D341Med (cell line): Measurements from ENCODE around the gene CLNK.
"Not testable (repeated sequence)": the region's sequence is repeated elsewhere in the genome, so short reads cannot be mapped to it uniquely, and the experiment has no call there.

Source experiments
- DNase-seq: peaks from one replicate; pipeline ENCODE4 v3.0.0; 2012; ENCODE audit warnings: low spot score

Gene CLNK

DNA sequence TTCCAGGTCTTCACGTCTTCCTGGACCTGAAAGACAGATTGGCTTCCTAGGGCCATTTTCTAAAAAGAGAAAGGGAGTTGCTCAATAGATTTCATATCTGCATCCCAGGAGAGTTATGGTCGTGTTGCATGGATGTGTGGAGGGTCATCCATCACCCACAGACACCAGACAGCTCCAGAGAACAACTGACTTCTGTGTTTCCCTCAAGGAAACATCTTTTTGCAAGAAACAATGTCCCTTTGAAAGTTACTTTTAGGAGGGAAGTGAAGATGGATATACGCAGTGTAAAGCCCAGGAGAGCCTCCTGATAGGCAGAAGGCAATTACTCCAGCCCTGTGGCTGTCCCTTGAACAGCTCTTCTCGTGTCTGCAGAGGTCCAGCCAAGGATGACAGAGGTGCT is 108.3 kb downstream of the CLNK start:
- no peak for DNase-seq

GRCh38 chr4:10575414-10575813 is 109.2 kb downstream of the CLNK start:
- DNase-seq = no peak

DNA sequence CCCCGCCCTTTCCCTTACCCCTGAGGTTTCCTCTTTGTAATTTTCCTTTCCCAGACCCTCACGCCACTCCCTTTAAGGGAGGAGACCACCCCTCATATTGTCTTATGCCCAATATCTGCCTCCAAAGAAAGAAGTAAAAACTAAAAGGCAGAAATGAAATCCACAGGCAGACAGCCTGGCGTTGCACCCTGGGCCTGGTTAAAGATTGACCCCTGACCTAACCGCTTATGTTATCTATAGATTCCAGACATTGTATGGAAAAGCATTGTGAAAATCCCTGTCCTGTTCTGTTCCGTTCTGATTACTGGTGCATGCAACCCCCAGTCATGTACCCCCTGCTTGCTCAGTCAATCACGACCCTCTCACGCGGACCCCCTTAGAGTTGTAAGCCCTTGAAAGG is 110.0 kb downstream of the CLNK start:
- DNase-seq = not testable (repeated sequence)

GRCh38 chr4:10571909-10572308 is 112.7 kb downstream of the CLNK start:
- DNase-seq = no peak

GRCh38 chr4:10569491-10569890 is 115.1 kb downstream of the CLNK start:
- DNase-seq = no peak

- DNase-seq = no peak
These were observed 116.8 kb downstream of the CLNK start for GRCh38 chr4:10567766-10568165.

DNA sequence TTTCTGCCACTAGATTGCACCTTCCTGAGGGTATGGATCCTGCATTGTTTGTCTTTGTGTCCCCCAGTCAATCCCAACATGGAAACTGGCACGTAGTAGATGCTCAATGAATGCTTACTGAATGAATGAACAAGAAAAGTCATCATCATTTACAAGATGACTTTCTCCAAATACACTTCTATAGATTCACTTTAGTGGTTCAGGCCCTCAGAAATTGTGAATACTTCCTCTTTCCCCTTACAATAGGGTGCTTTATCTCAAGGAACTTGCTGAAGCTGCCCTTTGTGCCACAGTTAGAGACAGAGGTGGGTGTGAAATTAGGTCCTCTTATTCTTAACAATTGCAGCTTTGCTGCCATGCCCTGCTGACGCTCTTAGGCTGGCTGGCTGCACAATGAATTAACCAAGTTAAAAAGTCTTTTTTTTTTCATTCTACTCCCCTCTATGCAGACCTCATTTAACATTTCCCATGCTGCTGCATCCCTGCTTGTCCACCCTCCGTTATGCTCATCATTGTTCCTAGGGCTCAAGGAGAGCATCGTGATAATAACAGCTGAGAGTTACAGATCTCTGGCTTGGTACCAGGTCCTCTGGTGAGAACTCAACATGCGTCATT is 119.3 kb downstream of the CLNK start:
- no peak for DNase-seq

DNA sequence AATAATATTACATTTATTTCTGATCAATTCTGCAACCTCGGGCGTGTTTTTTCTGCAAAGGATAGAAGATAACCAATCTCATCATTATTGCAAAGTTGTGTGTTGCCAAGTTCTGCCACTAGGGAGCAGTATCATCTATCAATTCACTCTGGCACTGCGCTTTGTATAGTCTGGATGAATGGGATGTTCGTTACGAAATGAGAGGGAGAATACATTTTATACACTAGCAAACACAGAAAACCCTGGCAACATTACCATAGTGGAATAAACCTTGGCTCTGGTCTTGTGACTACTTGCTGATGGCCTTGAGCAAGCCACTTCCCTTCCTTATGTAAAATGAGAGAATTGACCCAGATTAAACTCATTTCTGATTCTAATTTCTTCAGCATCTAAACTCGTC is 129.9 kb downstream of the CLNK start:
- peak; percentile 50 for DNase-seq

- no peak for DNase-seq
These were observed 130.4 kb downstream of the CLNK start for GRCh38 chr4:10554121-10554520.

DNA sequence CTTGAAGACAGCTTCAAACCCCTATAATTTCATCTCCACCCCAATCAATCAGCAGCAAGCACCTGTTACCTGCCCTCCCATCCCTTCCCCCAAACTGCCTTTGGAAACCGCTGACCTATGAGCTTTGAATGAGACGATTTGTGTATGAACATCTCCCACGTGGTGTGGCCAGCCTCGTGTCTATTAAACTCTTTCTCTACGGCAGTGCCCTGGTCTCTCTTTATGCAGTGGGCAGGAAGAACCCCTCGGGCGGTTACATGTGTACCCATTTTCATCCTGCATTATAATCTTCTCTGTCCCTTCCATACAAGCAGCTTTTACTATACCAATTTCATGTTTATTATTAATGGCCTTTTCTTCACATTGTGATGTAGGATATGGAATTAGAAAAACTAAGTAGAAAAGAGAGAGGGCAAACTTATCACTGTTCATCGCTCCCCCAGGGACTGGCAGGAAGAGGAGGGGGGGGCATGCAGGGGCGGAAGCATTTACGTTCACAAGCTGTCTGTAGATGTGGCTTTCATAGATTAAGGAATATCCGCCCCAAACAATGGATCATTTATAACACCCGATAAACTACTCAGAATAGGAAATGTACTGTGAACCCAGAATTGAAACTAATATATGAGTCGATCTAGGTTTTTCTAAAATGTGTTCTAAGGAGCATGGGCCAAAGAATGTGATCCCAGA is 131.8 kb downstream of the CLNK start:
- DNase-seq = no peak

- DNase-seq = no peak
These were observed 148.7 kb downstream of the CLNK start for GRCh38 chr4:10535912-10536311.

- no peak for DNase-seq
These were observed 149.7 kb downstream of the CLNK start for GRCh38 chr4:10534820-10535219.

- no peak for DNase-seq
These were observed 152.4 kb downstream of the CLNK start for GRCh38 chr4:10532155-10532554.

DNA sequence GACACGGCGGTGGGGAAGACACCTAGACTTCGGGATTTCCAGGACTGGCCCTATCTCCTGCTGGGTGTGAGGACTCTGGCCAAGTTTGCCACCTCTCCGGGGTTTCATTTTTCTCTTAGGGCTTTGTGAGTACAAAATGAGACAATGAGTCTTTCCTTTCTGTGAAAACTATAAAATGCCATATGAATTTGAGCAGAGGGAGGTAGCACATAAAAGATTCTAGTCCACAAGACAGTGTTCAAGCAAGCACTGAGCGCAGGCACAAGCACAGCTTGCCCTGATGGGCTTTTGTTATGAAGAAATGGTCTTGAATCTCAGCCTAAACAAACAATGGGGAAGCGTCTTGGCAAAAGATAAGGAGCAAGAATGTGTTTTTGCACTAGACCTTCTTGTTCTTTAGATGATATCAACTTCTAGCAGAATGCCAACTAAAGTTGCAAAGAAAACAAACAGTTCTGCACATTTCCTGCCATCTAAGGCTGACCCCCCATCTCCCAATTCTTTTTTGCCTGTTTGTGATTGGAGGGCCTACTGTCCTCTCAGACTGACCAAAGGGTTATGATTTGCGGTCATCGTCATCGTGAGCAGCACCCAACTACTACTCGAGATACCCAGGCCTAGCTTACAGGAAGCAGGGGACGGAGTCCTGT is 154.3 kb downstream of the CLNK start:
- no peak for DNase-seq

DNA sequence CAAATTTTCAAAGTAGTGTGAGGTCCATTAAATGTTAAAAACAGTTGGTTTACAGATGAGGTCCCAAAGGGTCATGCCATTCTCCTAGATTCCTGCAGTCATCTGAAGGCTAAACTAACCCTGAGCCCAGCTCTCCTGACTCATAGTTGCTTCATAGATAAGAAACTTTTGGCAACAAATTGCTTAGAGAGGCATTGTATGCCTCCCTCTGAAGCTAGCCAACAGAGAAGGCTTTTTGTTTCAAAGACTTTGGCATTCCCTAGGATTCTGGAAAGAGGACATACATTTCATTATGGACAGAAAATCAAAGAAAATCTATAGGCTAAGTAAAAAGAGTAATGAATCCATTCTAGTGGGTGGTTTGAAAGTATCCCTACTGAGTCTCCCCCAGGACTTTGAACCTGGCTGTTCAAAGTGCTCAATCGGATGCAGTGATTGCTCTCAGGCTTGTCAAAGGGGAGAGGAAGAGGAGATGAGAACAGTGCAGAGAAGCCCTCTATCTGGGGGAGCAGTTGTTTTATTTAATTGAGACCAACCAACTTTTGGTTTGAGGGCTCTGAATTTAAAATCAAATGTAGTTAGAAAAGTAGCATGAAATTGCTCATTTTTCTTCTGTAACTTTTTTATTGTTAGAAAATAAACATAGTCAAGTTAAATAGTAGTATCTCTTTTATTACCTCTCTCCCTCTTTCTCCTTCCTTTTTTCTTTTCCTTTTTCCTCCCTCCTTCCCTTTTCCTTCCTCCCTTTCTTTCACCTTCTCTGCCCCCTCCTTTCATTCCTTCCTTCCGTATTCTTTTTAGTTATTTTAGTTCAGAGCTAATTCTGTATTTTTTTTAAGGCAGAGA is 155.1 kb downstream of the CLNK start:
- DNase-seq = no peak

- no peak for DNase-seq
These were observed 157.1 kb downstream of the CLNK start for GRCh38 chr4:10527438-10527837.

DNA sequence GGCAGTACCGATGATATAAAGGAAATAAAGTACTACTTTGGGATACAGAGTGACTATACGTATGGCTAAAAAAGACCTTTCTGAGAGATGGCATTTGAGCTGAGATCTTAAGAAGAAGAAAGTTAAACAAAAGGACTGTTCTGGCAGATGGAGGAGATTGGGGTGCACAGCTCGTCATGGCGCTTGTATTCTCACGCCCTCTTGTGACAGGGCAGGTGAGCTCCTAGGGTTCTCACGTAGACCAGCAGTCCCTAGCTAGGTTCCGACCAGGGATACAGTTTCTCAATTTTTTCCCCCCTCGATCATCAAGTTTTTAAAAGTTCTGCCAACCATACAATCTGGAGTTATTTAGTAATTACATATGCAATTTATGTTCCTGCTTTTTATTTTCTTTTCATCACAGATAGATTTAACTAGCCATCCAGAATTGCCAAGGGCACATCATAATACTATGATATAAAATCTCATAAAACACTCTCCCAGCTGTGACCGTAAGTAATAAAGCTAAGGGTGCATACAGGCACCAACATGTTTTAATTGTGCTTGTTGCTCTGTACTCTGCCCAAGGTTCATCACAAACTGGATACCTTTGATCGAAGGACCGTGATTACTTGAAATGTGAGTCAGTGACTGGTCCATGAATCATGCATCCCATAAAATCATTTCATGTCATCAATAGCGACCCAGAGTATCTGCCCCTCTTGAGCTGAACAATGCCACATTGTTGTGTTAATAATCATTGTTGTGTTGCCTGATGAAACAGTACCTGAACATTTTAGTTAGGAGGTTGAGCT is 157.9 kb downstream of the CLNK start:
- DNase-seq = no peak

GRCh38 chr4:10524196-10524833 is 160.3 kb downstream of the CLNK start:
- no peak for DNase-seq

GRCh38 chr4:10521424-10521823 is 163.1 kb downstream of the CLNK start:
- DNase-seq = no peak

GRCh38 chr4:10509733-10510132 is 174.8 kb downstream of the CLNK start:
- DNase-seq = no peak

- DNase-seq = no peak
These were observed 178.5 kb downstream of the CLNK start for GRCh38 chr4:10506077-10506476.
